RWPE1 (cell line): ENCODE results near the gene TTC6.

ENCODE experiments used
- CTCF ChIA-PET: fragments of 350-600 bp; sonication (Branson Sonifier 250); formaldehyde crosslinking; extraction: SDS; loops from one replicate; lab custom pipeline; 2021; lab: Yijun Ruan, JAX
- POLR2A ChIA-PET: fragments of 400-600 bp; formaldehyde crosslinking; extraction: SDS; loops from one replicate; lab custom pipeline; 2020; ENCODE audit warnings: antibody characterized with exemption; ENCODE audit not compliant: low non-redundant PET; lab: Yijun Ruan, JAX
- DNase-seq: peaks from one replicate; pipeline ENCODE4 v3.0.0; 2012; ENCODE audit warnings: low spot score
- H3K27ac ChIP-seq: fragments of 450-650 bp; 2 replicates; pipeline ENCODE4 v1.5.1; 2017
- TF ChIP-seq, protein P1 (sequence below): fragments of 450-650 bp; conservative IDR thresholded peaks from 2 replicates; pipeline ENCODE4 v1.5.1; 2017; ENCODE audit warnings: low read depth, mild to moderate bottlenecking

The TTC6 gene

DNA sequence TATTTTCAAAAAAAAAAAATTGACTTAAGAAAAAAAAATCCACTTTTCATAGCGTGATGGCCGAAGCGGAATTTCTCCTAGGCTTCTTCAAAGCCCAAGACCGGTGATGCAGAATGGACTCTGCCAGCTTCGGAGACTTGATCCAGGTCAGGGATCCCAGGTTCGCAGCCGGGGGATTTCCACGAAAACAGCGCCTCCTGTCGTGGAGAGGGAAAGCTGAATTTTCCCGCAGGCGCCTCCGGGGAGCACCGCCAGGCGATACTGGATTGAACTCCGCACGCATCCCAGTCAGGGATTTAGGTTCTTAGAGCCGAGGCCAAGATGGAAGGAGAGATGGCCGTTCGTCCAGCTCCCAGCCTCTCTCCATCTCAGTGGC is 2.1 kb downstream of the TTC6 start:
- DNase-seq = no peak
- no peak overlapping the region for H3K27ac ChIP-seq
- CTCF ChIA-PET = interaction anchor here (0.6 to 0.9 kb wide), 4 partner anchors 61 to 352 kb away, joined by 3 to 7 read pairs (median 4); no protein-coding TSS in a partner anchor
- POLR2A ChIA-PET = no interaction called here
- TF ChIP-seq, protein P1, sequence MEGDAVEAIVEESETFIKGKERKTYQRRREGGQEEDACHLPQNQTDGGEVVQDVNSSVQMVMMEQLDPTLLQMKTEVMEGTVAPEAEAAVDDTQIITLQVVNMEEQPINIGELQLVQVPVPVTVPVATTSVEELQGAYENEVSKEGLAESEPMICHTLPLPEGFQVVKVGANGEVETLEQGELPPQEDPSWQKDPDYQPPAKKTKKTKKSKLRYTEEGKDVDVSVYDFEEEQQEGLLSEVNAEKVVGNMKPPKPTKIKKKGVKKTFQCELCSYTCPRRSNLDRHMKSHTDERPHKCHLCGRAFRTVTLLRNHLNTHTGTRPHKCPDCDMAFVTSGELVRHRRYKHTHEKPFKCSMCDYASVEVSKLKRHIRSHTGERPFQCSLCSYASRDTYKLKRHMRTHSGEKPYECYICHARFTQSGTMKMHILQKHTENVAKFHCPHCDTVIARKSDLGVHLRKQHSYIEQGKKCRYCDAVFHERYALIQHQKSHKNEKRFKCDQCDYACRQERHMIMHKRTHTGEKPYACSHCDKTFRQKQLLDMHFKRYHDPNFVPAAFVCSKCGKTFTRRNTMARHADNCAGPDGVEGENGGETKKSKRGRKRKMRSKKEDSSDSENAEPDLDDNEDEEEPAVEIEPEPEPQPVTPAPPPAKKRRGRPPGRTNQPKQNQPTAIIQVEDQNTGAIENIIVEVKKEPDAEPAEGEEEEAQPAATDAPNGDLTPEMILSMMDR = no peak

DNA sequence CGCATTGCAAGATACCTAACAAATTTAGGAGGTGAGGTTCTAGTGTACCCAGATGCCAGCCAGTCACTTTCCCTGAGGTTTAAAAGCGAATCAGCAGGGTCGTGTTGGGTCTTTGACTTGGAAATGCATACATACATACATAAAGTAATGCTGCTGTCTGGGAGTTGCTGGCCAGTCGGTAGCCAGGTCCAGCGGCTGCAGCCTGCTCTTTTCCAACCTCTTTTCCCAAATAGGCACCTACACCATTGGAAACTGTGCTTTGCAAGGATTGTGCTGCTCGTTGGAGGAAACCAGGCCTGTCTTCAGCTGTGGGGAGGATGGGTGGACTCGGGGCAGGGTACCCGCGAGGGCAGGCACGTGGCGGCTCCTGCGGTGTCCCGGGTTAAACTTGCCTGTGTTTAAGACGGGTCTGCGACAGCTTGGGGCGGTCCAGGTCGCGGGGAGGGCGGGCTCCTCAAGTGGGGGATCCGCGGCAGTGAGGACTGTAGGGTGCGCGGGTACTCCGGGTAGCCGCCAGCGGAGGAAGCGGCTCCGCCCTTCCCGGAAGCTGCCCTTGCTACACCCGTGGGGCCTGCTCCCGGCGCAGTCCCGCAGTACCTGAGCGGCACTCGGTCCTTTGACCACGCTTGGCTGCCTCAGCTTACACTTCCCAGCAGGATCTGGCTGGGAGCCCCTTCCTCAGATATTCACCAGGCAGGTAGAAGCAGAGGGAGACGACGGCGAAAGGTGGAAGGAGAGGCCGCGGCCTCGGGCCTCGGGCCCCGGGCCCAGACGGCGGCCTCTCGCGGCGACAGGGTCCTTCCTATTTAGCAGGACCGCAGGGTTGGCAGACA is 2.7 kb downstream of the TTC6 start:
- TF ChIP-seq, protein P1 = no peak
- no peak overlapping the region for H3K27ac ChIP-seq
- CTCF ChIA-PET = interaction anchor here (0.6 to 0.7 kb wide), 2 partner anchors 43 to 67 kb away, joined by 3 to 4 read pairs; no protein-coding TSS in a partner anchor
- POLR2A ChIA-PET = no interaction called here
- DNase-seq = no peak

DNA sequence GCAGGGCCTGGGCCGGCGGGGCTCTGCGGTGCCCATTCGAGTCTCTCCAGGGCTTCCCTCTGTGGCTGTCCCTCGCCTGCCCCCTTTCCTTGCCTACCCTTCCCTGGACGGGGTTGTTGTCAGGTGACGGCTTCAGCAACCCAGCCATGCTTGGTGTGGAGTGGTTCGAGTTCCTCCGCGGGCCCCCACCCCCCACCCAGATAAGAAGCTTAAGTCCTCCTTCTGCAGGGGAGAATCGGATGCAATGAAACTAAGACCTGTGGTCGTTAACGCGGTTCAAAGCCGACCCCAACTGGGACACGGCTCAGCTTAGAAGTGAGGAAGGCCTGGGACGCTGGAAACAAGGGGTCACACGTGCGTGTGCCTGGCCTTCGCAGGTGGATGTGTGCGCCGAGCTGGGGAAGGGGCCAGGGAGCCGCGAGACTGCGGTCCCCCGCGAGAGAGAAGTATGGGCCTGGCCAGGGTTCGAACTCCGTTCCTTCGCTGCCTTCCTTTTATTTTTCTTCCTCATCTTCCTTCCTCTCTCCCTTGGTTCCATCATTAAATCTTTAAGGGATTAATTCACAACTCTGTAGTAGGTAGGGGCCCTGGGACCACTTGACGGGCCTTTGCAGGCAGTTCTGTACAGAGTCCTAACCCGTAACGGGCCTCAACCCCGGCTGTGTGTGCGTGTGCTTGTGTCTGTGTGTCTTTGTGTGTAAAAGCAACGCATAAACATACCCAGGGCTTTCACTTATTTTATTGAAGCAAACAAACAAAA is 3.5 kb downstream of the TTC6 start:
- ChIA-PET CTCF (interaction anchor here (0.5 to 0.6 kb wide), 2 partner anchors 42 to 349 kb away, joined by 3 read pairs; no protein-coding TSS in a partner anchor), POLR2A (no interaction called here)
- no peak overlapping the region for H3K27ac ChIP-seq
- no peak for DNase-seq
- TF ChIP-seq, protein P1 = no peak

DNA sequence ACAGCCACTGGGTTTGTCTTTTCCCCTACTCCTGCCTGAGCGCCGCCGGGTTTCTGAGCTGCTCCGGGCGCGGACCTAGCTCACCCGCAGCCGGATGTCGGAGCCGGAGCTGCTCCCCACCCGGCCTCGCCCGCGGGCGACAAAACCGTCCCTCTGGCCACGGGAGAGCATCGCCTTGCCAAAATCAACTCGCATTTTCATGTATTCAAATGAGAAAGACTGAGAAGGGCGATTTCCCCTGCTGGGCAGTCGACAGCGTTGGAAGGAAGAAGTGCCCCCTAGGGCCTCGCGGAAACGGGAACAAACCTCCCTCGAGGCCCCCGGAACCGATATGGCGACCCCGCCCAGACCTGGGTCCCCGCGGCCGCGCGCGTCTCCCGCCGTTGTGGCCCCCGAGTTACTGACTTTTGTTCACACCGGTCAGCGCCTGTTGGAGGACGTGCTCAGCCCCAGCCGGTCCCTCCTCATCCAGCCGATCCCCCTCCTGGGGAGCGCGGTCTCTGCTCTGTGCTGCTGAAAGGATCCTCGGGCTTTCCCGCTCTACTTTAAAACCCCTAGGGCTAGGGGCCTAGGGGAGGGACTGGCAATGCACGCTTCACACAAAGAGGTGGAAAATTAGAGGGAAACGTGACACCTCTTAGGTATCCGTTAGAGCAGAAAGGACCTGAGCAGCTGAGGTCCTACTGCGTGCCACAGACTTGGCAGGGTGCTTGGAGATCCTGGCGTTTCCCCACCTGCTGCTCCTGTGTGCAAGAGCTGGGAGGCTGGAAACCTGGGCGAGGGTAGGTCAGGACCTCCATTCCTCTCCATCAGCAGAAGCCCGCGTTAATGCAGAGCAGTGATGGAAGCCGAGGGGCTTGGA is 4.3 kb downstream of the TTC6 start:
- TF ChIP-seq, protein P1 = no peak
- no peak for DNase-seq
- POLR2A ChIA-PET = no interaction called here
- no peak overlapping the region for H3K27ac ChIP-seq
- CTCF ChIA-PET = no interaction called here

DNA sequence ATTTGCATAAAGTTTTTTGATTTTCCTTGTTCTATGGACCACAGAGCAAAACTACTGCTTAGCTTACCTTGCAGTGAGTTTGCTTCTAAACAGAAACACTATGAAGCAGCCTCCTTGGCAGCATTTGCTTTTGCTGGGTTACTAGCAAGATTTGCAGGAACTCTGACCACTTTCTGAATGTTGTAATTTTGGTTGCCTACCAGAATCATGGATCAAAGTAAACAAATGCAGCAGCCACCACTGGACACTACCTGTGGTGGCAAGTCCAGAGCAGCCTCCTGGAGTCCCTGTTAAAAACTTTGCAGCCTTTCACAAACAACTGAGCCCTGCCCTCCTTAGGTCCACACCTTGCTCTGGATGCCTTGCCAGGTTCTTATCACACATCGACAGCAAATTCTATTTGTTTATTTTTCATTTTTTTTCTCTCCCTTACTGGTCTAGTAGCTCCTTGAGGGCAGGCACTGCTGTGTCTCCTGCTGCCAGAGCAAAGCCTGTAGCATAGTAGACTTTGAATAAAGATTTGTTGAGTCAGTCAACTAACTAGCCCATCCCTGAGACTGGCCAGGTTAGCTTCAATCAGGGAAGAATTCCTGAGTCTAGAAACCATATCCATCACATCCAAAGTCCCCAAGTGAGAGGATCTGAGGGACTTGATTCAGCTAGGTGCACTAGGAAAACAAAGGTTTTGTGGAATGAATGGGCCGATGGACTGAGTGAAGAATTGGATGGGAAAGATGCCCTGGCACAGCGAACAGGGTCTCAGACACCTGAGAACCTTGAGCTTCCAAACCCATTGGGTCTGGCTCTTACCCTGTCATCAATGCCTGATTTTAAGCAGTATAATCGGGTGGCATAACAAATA is 5.7 kb downstream of the TTC6 start:
- ChIA-PET POLR2A (no interaction called here), CTCF (interaction anchor here (0.6 kb wide), 2 partner anchors 23 to 108 kb away, joined by 3 read pairs; no protein-coding TSS in a partner anchor)
- TF ChIP-seq, protein P1 = no peak
- no peak overlapping the region for H3K27ac ChIP-seq
- DNase-seq = no peak
